HG02938 (cell line): ENCODE data around the gene UHRF2.
"Not testable (repeated sequence)": the region's sequence is repeated elsewhere in the genome, so short reads cannot be mapped to it uniquely, and the experiment has no call there.

Experiments
- ATAC-seq: cut with Tn5 transposase; IDR thresholded peaks from one replicate; pipeline ENCODE4 v1.9.1; 2021; ENCODE audit warnings: mild to moderate bottlenecking, moderate library complexity; ENCODE audit not compliant: unreplicated experiment

The UHRF2 gene, protein sequence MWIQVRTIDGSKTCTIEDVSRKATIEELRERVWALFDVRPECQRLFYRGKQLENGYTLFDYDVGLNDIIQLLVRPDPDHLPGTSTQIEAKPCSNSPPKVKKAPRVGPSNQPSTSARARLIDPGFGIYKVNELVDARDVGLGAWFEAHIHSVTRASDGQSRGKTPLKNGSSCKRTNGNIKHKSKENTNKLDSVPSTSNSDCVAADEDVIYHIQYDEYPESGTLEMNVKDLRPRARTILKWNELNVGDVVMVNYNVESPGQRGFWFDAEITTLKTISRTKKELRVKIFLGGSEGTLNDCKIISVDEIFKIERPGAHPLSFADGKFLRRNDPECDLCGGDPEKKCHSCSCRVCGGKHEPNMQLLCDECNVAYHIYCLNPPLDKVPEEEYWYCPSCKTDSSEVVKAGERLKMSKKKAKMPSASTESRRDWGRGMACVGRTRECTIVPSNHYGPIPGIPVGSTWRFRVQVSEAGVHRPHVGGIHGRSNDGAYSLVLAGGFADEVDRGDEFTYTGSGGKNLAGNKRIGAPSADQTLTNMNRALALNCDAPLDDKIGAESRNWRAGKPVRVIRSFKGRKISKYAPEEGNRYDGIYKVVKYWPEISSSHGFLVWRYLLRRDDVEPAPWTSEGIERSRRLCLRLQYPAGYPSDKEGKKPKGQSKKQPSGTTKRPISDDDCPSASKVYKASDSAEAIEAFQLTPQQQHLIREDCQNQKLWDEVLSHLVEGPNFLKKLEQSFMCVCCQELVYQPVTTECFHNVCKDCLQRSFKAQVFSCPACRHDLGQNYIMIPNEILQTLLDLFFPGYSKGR

DNA sequence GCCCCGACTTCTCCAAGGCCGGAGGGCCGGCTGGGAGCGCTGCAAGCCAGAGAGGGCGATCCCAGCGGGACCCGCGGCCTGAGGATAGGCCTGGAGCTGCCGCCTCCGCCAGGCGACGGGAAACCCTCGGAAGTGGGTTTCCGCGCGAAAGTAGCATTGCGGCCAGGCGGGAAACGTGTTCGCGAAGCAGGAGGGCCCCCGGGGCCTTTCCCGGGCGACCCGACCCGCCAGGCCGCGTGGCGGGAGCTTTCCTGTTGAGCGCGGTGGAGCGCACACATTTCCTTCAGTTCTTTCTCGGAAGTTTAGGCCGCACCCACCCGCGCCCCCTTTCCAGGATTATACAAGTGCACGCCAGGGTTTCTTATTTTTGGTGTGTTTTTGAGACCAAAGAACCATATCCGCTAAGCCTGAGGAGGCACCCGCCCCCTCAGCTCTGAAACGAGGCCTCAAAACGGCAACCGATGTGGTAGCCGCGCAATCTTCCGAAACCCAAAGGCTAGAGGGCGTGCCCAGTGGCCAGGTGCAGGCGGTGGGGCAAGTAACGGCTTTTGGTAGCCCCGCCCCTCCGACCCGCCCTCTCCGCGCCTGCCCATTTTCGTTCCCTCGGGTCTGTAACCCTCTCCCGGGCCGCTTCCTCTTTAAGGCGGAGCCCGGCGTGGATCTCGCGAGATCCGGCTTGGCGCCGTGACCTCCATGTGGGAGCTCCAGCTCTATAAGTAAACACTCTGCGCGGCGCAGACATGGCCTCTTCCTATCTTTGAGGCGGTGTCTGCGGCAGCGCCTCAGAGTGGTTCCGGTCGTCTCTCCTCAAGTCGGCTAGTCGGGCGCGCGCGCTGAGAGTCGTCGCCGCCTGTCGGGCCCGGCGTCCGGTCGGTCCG lies at the start of gene UHRF2:
Gene UHRF2, plus strand, starts transcription at position 713 of the 878 bp plus-strand sequence. CDS start 292 bp downstream, outside the sequence.
- ATAC-seq, result peak; percentile 75

DNA sequence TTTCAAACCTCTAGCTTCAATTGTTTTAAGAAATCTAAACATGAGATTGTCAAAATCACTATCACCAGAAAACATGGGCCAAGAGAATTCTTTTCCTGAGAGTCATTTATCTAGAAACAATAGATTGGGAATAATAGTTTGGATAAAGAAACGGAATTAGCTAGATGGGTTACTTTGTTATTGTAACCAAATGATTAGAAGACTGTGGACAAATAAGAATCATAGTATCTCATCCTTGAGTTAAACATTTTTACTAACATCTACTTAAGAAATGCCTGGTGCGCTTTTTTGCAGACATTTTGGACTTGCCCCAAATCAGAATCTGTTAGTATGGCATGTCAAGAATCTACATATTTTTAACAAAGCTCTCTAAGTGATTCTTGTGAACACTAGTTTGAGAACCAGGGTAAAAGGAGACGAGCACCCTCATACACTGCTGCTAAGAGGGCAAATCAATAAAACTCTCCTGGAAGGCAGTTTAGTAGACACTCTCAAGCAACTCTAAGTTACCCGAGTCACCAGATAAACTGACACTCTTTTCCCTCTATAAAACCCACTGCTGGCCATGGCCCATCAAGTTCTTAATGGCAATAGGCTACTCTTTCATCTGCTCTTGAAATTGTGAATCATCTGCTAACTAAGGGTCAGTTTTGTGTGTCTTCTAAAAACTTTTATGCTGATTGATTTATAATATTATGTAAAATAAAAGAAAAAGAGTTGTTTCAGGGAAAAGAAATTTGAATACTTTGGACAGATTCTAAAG lies 45.7 kb upstream of the UHRF2 start:
- ATAC-seq, result no peak

DNA sequence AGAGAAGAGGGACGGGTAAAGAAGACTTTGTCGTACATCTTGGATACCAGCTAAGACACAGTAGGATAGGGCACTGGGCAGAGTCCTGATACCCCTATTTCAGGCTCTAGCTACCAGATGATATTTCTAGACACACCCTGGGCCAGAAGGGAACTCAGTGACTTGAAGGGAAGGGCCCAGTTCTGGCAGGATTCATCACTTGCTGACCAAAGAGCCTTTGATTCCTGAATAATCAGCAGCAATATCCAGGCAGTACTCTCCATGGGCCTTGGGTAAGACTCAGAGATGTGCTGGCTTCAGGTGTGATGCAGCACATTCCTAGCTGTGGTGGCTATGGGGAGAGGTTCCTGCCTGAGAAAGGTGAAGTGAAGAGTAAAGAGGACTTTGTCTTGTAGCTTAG lies 44.2 kb upstream of the UHRF2 start:
- ATAC-seq, result no peak

DNA sequence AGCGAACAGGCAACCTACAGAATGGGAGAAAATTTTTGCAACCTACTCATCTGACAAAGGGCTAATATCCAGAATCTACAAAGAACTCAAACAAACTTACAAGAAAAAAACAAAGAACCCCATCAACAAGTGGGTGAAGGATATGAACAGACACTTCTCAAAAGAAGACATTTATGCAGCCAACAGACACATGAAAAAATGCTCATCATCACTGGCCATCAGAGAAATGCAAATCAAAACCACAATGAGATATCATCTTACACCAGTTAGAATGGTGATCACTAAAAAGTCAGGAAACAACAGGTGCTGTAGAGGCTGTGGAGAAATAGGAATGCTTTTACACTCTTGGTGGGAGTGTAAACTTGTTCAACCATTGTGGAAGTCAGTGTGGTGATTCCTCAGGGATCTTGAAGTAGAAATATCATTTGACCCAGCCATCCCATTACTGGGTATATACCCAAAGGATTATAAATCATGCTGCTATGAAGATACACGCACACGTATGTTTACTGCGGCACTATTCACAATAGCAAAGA lies 31.5 kb upstream of the UHRF2 start:
- ATAC-seq, result not testable (repeated sequence)

DNA sequence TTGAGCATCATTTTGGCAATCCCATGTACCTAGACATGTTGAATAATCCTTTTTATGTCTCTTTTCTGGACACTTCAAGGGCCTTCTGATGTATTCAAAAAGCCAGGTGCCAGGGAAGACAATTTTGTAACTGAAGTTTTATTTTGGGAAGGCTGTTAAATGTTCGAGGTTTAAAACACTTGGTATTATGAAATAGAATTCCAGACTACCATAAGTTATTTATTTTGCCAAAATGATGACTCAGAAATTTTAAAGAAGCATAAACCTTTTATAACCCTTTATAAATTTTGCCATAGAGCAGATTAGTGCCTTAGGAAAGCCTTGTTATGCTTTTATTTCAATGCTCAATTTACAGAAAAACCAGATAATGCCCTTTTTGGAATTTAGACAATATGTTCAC lies 30.3 kb upstream of the UHRF2 start:
- ATAC-seq, result no peak

DNA sequence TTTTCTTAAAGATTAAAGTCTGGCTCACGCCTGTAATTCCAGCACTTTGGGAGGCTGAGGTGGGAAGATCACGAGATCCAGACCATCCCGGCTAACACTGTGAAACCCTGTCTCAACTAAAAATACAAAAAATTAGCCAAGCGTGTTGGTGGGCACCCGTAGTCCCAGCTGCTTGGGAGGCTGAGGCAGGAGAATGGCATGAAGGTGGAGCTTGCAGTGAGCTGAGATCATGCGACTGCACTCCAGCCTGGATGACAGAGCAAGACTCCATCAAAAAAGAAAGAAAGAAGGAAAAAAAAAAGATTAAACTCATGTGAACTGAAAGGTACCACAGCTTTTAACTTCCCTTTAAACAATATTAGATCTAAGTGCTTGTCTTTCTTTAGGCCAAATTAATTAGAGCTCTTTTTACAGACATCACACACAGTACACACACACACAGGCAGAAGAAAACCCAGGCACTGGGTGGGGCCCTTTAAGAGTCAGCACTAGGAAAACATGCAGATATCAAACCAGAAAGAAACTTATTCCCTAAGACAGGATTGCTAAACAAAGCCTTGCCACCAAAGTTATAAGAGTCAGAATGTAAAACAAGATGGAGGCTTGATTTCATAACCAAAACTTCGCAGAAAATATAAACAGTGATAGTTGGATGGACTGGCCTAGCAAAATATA lies 29.3 kb upstream of the UHRF2 start:
- ATAC-seq, result no peak

DNA sequence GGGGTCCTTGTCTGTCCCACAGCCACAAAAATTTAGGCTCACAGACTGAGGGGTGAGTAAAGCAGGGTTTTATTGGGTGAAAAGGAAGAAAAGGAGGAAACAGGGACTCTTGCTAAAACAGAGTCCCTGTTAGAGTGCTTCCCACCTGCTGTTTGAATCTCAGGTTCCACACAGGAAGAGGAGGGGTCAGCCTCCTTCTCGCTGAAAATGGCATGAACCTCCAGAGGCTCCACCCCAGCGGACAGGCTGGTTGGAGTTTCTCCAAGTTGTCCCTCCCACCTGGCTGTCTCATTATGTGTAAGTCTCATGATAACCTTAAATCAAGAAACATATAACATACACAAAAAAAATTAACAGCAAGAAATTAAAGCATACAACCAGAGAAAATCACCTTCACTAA lies 28.3 kb upstream of the UHRF2 start:
- no peak for ATAC-seq

DNA sequence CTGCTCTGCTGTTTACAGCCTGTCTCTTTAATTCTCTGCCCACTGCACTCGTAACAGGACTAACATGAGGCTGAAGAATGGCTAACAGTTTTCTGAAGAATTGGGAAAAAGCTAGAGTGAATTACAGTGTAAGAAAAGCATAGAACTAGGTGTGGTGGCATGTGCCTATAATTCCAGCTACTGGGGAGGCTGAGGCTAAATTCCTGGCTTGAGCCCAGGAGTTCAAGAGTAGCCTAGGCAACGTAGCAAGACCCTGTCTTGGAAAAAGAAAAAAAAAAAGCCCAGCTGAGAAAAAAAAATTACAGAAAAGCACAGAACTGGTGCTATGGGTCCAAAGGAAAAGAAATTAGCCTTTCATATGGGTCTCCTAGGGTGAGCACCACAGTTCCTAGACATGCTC lies 13.9 kb upstream of the UHRF2 start:
- ATAC-seq, result no peak

DNA sequence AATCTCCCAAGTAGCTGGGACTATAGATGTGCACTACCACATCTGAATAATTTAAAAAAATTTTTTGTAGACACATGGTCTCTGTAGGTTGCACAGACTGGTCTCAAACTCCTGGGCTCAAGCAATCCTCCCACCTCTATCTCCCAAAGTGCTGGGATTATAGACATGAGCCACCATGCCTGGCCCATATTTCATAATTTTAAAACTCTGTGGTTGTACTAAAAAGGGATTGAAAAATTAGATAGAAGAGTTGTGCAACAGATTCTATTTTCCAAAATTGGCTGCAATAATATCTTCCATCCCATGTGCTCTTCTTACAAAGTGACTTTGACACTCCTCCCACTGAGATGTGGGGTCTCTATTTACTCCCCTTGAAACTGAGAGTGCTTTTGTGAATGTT lies 7.6 kb upstream of the UHRF2 start:
- ATAC-seq, result no peak

DNA sequence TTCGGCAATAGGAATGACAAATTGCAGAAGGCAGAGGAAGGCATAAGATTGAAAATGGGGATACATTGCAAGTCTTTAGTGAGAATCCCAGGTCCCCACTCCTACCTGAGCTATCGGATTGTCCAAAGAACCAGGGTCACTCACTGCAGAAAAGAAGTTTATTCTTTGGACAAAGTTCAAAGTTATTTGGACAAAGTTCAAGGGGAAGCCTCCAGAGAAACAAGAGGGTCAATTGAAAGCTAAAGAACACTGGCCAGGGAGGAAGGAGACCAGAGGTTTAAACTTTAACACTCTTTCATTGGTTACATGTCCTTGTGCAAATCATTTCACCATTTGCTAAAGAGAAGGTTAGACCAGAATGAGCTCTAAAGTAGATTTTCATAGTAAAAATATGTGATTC lies 5.2 kb upstream of the UHRF2 start:
- no peak for ATAC-seq

DNA sequence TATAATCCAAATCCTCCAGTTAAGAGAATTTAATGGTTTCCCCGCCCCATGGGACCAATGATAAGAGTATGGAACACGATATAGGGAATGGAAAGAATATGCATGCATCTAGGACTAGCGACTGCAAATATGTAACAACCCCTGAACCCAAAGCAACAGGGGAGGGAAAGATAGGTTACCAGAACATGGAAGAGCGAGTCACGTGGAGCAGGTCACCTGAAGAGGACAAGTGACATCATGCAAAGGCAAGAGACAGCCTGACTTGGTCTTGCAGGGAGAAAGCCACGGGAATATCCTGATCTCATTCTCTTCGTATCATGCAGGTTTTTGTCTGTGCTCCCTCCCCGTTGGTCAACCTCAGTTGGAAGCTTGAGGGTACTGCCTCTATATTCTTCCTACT lies 4.7 kb upstream of the UHRF2 start:
- no peak for ATAC-seq

DNA sequence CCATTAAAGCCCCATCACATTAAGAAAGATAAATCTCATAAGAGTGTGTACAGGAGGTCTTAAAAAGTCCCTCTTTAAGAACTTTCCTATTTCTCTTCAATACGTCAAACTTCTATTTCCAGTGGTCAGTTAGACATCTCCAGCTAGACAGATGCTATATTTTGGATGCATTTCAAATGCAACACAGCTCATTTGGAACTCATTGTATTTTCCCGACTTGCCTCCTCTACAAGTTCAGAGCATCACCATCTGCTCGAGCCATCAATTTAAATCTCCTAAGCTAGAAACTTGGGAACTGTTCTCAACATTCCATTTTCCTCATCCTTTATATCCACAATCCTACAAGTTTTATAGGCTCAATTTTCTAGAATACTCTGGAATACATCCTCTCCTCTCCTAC lies 3.2 kb upstream of the UHRF2 start:
- ATAC-seq, result no peak

DNA sequence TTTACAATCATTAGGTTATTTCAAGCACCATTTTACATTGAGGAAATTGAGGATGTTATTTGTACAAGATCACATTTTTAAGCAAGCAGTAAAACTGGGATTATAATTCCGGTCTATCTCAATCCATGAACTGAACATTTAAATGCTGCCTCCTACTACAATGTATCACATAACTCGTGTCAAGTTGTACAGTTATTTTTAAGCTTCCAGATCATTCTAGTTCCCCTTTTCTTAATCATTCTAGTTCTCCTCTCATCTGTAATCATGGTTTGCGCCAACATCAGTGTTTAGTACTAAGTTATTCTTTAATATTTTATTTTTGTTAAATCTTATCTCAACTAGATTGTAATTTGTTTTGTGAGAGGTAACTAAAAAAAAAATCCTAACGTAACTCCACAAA lies 2.4 kb upstream of the UHRF2 start:
- ATAC-seq, result no peak

DNA sequence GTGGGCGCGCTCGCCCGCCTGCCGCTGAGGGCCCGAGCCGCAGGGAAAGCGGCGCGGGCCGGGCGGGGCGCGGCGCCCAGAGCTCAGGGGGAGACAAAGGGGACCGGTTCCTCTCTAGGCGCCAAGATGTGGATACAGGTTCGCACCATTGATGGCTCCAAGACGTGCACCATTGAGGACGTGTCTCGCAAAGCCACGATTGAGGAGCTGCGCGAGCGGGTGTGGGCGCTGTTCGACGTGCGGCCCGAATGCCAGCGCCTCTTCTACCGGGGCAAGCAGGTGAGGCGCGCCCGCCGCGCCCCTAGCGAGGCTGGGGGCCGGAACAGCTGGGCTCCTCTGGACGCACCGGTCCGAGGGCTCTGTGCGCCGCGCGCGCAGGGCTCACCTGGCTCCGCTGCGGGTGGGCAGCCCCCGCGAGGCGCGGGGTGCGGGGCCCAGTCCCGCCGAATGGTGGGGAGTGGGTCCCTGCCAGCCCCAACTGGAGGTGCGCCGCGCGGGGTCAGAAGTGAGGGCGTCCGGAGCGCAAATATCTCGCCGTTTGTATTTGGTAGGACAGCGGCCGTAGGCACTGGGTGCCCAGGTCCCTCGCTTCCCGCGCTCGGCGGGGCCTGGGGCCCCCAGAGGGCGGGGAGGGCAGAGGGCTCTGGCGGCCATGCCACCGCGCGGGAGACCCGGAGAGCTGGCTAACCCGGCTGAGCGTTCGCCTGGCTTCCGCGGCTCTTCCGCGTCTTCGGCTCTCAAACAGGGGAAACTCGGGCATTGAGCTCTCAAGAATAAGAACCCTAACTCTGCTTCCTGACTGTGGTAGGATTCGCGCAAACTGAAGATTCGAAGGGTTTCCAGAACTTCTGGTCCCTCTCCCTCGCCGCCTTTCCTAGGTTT lies 607 bp downstream of the UHRF2 start:
- ATAC-seq, result peak; percentile 19

DNA sequence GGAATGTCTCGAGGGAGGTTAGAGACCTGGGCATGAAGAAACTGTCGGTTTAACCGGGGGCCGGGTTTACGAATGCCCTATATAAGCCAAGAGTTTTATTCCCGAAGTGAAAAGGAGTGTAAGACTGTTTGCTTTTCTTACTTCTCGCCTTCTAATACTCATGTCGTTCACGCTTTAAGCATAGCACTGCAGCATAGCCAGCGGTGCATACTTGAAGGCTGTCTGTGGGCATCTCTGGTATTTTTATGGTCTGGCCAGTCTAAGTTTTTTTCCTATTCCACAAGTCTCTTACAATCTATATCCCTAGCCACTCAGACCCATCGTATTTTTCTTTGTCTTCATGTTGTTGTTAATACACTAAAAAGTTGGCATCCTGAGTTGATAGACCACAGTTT lies 1.2 kb downstream of the UHRF2 start:
- no peak for ATAC-seq

DNA sequence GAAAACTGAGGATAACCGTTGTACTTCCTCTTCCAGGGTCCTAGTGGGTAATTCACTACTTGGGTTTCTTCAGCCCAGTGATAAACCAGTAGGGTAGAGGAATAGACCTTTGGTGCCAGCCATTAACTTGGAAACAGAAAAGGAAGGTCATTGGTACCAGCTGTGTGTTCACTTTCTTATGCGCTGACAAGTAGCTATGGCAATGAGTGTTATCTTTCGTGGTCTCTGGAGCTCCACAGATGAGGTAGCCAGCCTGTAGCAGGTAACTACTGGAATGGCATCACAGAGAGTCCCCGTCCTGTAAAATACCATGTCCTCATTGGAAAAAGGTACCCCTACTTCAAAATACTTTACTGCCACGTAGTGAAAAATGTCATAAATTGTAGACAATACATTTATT lies 2.3 kb downstream of the UHRF2 start:
- ATAC-seq, result no peak

DNA sequence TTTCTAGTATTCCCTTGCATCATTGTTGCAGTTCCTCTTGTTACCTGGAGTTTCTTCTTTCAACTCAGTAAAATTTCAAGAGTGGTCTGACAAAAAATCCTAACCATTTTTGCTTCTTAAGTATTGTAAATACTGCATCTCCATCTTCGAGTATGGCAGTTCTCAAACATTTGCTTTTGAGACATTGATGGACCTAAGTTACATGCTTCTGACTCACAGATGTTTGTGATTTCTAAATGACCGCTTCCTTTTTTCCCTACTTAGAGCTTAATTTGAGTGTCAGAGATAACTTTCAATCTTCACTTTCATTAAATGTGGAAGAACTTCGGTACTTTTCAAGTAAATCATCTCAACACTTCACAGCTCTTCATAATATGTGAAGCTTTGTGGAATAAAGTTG lies 4.2 kb downstream of the UHRF2 start:
- ATAC-seq, result no peak

DNA sequence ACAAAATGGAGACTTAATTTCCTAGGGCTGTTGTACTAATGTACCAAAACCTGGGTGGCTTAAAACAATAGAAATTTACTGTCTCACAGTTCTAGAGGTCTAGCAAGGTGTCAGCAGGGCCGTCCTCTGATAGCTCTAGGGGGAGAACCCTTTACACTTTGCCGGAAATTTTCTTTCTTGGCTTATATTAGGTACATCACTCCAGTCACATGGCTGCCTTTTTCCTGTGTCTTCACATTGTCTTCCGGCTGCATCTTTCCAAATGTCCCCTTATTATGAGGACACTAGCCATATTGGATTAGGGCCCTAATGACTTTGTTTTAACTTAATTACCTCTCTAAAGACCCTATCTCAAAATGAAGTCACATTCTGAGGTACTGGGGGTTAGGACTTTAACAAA lies 5.8 kb downstream of the UHRF2 start:
- ATAC-seq, result no peak

DNA sequence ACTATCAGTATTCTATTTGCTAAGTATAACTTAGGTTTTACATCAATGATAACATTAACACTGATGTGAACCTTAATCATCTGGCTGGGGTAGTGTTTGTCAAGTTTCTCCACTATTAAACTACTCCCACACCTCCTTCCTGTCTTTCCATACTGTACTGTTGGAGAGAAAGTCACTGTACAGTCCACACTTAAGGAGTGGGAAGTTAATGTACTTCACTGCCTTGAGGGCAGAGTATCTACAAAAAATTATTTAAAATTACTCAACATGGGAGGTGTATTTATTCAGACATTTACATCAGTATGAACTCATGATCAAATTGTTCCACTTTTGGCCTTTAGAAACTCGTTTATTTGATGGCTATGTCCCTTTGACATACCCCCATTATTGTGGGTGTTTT lies 11.9 kb downstream of the UHRF2 start:
- ATAC-seq, result no peak
